Globus pallidus (tissue), 1 donor: ENCODE measurements around the gene IQGAP3.

ENCODE experiments used
- DNase-seq: peaks from one replicate; pipeline ENCODE4 v3.0.0-alpha.2; 2015; ENCODE audit warnings: low spot score

Gene IQGAP3

GRCh38 chr1:156495401-156496140, 76.8 kb downstream of the IQGAP3 start:
- no peak for DNase-seq

DNA sequence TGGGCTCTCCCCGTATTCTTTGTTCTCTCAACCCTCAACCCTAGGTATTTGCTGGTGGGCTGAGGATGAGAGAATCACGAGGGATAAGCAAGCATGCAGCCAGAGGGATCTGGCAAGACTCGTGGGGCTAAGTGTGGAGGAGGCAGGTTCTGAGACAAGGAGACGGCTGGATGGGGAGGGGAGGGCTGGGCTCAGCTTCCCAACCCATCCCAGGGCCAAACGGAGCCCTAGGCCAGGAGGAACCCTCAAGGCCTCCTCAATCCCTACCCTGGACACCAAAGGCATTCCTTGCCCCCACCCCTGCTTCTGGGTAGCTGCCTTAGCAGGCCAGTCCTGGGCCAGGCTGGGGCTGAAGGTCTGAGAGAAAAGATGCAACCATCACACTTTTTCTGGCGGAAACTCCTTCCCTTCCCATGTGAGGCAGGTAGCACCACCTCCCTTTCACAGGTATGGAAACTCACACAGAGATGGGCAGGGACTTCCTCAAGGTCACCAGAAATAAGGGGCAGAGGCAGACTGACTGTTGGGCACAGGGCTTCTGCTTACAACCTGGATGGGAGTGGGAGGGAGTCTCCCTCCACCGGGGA, 78.0 kb downstream of the IQGAP3 start:
- DNase-seq = no peak

- DNase-seq = no peak
Observed at GRCh38 chr1:156493742-156494141, 78.6 kb downstream of the IQGAP3 start.

DNA sequence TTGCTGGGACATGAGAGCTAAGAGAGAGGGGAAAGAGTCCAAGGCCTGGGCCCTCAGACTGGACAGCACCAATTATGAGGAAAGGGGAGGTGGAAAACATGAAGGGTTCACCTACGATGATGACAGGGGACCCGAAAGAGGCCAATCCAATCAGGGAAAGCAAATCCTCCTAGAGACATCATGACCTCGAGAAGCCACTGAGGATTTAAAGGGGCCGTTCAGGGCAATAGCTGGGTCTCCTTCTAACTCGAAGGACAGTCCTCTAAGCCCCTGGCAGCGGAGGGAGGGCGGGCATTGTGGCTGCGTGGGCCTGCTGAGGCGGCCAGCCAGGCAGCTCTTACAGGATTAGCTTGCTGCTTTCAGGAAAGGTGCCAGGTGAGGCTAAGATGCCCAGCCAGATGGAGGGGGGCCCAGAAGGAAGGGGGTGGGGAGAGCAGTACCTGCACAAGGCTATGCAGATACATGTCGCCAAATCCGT, 79.2 kb downstream of the IQGAP3 start:
- DNase-seq = no peak

GRCh38 chr1:156492591-156493080, 79.7 kb downstream of the IQGAP3 start:
- no peak for DNase-seq

GRCh38 chr1:156492013-156492590, 80.3 kb downstream of the IQGAP3 start:
- no peak for DNase-seq

GRCh38 chr1:156491151-156491949, 81.0 kb downstream of the IQGAP3 start:
- no peak for DNase-seq

- no peak for DNase-seq
Observed at GRCh38 chr1:156490401-156491032, 81.8 kb downstream of the IQGAP3 start.

GRCh38 chr1:156489935-156490293, 82.5 kb downstream of the IQGAP3 start:
- no peak for DNase-seq

GRCh38 chr1:156489166-156489934, 83.0 kb downstream of the IQGAP3 start:
- DNase-seq = peak; percentile 77

DNA sequence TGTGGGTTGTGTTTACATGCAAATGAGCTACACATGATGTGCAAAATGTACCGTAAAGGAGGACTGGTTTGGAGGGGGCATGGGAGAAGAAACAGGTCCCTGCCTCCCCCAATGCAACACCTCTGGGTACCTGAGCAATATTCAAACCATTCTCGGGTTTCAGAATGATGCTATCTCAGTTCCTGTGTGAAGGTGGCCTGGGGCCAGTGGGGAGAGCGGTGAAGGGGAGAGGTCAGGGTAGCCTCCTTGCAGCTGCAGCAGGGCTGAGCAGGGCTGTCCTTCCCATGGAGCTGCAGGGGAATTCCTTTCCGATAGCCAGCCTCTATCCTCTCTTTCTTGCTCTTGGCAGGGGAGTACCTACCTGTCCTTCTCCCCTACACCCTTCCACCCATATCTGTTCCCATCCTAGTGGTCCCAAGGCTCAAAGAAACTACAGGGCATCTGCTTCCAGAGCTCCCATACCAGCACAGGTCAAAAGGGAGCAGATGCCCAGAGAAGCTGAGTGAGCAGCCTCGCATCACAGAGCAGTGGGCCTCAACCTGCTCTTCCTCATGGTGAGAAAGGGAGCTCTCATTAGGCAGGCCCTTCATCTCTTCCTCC, 83.7 kb downstream of the IQGAP3 start:
- DNase-seq = no peak

DNA sequence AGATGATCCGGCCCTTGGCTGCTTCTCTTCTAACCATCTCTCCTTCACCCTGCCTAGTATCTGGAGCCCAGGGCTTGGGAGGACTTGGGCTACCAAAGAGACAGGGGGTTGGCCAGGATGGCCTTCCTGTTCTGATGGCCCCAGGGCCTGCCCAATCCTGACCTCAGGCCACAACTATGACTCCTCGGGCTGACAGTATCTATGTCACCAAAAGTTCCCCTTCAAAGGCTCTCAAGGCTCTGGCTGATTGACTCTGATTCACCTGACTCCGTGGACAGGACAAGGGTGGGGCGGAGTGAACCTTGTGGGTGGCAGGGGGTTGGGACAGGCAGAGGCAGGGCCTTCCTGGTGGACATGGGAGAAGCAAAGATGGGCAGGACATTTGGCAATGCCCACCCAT, 84.5 kb downstream of the IQGAP3 start:
- DNase-seq = no peak

- DNase-seq = no peak
Observed at GRCh38 chr1:156486421-156487344, 85.7 kb downstream of the IQGAP3 start.

DNA sequence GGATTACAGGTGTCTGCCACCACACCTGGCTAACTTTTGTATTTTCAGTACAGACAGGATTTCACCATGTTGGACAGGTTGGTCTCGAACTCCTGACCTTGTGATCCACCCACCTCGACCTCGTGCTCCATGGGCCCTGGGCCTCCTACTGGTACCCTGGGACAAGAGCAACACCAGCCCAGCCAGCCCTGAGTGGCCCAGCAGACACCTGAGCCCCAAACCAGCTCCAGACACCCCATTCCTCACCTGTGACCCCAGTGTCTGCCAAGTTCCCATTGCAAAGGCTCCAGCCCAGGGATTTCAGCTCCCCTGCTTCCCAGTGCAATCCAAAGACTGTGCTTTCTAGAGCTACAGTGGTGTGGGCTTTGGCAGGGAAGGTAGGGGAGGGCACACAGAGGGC, 86.4 kb downstream of the IQGAP3 start:
- DNase-seq = no peak

DNA sequence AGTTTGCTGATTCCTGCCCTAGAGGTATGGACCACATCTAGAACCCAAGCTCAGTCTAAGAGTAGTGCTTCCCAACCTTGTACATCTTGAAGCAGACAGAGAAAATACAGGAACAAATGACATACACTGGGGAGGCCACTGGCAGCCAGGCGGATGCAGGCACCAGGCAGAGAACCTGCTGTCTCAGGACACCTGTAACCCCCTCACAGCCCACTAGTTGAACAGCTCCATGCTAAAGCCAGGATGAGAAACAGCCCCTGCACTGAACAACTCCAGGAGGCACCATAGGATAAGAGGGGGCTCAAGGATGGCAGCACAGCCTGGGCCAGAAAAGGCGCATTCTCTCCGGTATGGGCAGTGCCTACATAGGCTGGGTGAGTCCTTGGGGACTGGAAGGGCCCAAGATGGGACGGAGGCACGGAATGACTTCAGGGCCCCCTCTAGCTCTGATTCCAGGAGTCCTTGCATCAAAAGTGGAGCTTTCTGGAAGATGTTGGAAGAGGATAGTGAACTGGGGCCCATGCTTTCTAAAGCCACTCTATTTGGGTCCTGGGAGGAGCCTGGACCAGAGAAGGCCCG, 87.8 kb downstream of the IQGAP3 start:
- DNase-seq = no peak

DNA sequence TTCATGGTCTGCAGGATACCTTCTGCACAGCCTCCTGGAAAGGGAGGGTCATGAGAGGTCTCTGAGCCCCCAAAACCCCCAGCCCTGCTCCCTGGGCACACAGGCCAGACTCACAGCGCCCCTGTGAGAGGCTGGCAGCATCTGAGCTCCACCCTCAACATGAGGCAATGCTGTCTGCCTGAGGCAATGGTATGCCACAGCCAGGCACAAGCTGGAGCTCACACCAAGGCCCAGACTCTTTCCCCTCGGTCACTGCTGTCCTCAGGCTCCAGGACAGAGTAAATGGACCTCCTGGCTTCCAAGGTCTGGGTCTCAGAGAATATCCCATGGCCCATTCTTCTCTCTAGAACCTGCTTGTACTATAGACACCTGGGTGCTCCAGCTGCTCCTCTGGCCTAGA, 89.0 kb downstream of the IQGAP3 start:
- DNase-seq = no peak

DNA sequence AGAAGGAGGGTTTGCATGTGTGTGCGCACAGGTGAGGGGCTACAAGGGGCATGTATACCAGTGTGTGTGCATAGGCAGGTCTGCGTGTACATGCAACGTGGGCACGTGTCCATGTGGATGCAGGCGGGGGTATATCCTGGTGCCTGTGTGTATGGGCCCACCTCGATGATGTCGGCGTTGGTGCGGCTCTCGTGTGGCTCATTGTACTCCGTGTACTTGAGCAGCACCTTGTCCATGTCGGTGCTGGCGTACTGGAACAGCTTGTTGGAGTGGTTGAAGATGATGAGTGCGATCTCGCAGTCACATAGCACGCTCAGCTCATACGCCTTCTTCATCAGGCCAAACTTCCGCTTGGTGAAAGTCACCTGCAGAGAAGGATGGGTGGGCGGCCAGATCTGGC, 90.1 kb downstream of the IQGAP3 start:
- DNase-seq = no peak

DNA sequence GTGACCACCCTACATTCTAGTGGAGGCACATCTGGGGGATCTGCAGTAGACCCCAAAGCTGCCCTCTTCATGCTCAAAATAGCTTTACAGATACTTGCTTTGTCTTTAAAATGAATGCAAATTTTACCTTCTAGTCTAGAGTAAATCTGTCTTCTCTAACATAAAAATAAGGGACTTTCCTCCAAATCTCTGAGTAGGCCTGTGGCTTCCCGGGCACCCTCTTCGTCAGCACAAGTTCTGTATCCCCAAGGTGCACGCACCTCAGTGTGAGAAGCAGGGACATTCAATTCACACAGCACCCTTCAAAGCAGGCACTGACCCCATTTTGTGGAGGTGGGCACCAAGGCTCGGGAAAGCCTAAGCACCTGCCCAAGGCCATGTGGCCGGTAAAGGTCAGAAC, 90.8 kb downstream of the IQGAP3 start:
- no peak for DNase-seq
